OCI-LY1 (cell line): Measurements from ENCODE around the gene GALNTL6.
A peak's percentile ranks its signal among the peaks of the same experiment; 100 is the strongest.

Source experiments
- H2AFZ ChIP-seq: fragments of 200-600 bp; sonication (generic), shearing (Covaris generic); 2 replicates; pipeline ENCODE4 v1.6.0; 2014; ENCODE audit warnings: antibody characterized with exemption, mild to moderate bottlenecking, low read length
- H3F3A ChIP-seq: fragments of 200-600 bp; sonication (generic), shearing (Covaris generic); 2 replicates; pipeline ENCODE4 v1.6.0; 2014; ENCODE audit warnings: mild to moderate bottlenecking, antibody characterized with exemption, low read length, moderate library complexity; ENCODE audit not compliant: insufficient read depth
- H3K27ac ChIP-seq: fragments of 200-600 bp; sonication (generic); 2 replicates; pipeline ENCODE4 v1.5.1; 2014; ENCODE audit warnings: low read length, mixed run types, mild to moderate bottlenecking, low read depth; ENCODE audit not compliant: poor library complexity, severe bottlenecking
- H3K27me3 ChIP-seq: fragments of 200-600 bp; sonication (generic); 2 replicates; pipeline ENCODE4 v1.6.0; 2014; ENCODE audit warnings: antibody characterized with exemption, mild to moderate bottlenecking, low read length, moderate library complexity; ENCODE audit not compliant: insufficient read depth
- H3K36me3 ChIP-seq: fragments of 200-600 bp; sonication (generic); 2 replicates; pipeline ENCODE4 v1.6.1; 2014; ENCODE audit warnings: mild to moderate bottlenecking, antibody characterized with exemption, low read length, moderate library complexity, mixed read lengths; ENCODE audit not compliant: insufficient read depth
- H3K4me1 ChIP-seq: fragments of 200-600 bp; sonication (generic); 2 replicates; pipeline ENCODE4 v1.5.1; 2014; ENCODE audit warnings: mild to moderate bottlenecking, low read length, moderate library complexity; ENCODE audit not compliant: insufficient read depth, severe bottlenecking
- H3K4me2 ChIP-seq: fragments of 200-600 bp; sonication (generic), shearing (Covaris generic); 2 replicates; pipeline ENCODE4 v1.6.1; 2014; ENCODE audit warnings: low read length
- H3K4me3 ChIP-seq: fragments of 200-600 bp; sonication (generic); 2 replicates; pipeline ENCODE4 v1.5.1; 2014; ENCODE audit warnings: low read length, low read depth, mild to moderate bottlenecking, mixed read lengths; ENCODE audit not compliant: poor library complexity, severe bottlenecking
- H3K79me2 ChIP-seq: fragments of 200-600 bp; shearing (Covaris generic); 2 replicates; pipeline ENCODE4 v1.6.1; 2016; ENCODE audit warnings: mixed run types, low read length, mixed read lengths; ENCODE audit not compliant: insufficient read depth
- H3K9ac ChIP-seq: fragments of 200-600 bp; sonication (generic), shearing (Covaris generic); 2 replicates; pipeline ENCODE4 v1.6.1; 2014; ENCODE audit warnings: mild to moderate bottlenecking, low read length, mixed read lengths
- H3K9me2 ChIP-seq: fragments of 200-600 bp; sonication (generic), shearing (Covaris generic); 2 replicates; pipeline ENCODE4 v1.6.1; 2014; ENCODE audit warnings: low read depth, mild to moderate bottlenecking, low read length, mixed read lengths
- H3K9me3 ChIP-seq: fragments of 200-600 bp; shearing (Covaris generic); 2 replicates; pipeline ENCODE4 v1.6.1; 2014; ENCODE audit warnings: low read length, mixed read lengths
- H4K20me1 ChIP-seq: fragments of 200-600 bp; sonication (generic), shearing (Covaris generic); 2 replicates; pipeline ENCODE4 v1.6.0; 2016; ENCODE audit warnings: mild to moderate bottlenecking, low read length; ENCODE audit not compliant: insufficient read depth
- EZH2 ChIP-seq: fragments of 200-600 bp; sonication (generic), shearing (Covaris generic); IDR thresholded peaks from 2 replicates; pipeline ENCODE4 v1.8.0; 2017; ENCODE audit warnings: borderline replicate concordance, mixed run types, mild to moderate bottlenecking, antibody characterized with exemption, low read length, moderate library complexity, mixed read lengths
- TF ChIP-seq, protein P1 (sequence below): fragments of 200-600 bp; sonication (generic), shearing (Covaris generic); IDR thresholded peaks from 2 replicates; pipeline ENCODE4 v1.5.1; 2017; ENCODE audit warnings: mild to moderate bottlenecking, antibody characterized with exemption, low read length, moderate library complexity, mixed read lengths

The GALNTL6 gene

DNA sequence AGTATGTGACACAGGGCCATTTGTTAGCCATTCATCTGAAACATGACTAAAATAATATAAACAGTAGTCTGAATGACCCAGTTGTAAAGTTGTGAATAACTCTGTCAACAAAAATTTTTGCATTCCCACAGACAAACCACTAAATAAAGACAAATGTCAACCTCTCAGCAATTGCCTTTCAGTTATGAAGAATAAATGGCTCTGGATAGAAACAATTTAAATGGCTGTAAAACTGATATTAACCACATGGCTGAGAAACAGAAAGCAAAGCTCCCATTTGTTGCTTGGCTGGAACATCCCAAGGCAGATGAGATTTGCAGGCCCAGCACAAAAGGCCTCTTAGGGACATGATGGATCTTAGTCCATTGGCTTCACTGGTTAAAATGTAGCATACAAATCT, 296.3 kb downstream of the GALNTL6 start:
- H3K27me3 ChIP-seq, result no peaks in the 10 kb centered on the region
- H3K79me2 ChIP-seq, result no peaks in the 10 kb centered on the region
- TF ChIP-seq, protein P1, sequence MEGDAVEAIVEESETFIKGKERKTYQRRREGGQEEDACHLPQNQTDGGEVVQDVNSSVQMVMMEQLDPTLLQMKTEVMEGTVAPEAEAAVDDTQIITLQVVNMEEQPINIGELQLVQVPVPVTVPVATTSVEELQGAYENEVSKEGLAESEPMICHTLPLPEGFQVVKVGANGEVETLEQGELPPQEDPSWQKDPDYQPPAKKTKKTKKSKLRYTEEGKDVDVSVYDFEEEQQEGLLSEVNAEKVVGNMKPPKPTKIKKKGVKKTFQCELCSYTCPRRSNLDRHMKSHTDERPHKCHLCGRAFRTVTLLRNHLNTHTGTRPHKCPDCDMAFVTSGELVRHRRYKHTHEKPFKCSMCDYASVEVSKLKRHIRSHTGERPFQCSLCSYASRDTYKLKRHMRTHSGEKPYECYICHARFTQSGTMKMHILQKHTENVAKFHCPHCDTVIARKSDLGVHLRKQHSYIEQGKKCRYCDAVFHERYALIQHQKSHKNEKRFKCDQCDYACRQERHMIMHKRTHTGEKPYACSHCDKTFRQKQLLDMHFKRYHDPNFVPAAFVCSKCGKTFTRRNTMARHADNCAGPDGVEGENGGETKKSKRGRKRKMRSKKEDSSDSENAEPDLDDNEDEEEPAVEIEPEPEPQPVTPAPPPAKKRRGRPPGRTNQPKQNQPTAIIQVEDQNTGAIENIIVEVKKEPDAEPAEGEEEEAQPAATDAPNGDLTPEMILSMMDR, result no peak
- no peaks in the 10 kb centered on the region for H3K36me3 ChIP-seq
- no peak overlapping the region for H3K9ac ChIP-seq
- no peaks in the 10 kb centered on the region for H3K9me3 ChIP-seq
- H3K27ac ChIP-seq, result no peak overlapping the region
- no peak overlapping the region for H3K4me2 ChIP-seq
- no peak overlapping the region for H2AFZ ChIP-seq
- H3K9me2 ChIP-seq, result no peaks in the 10 kb centered on the region
- no peaks in the 10 kb centered on the region for H4K20me1 ChIP-seq
- H3F3A ChIP-seq, result no peaks in the 10 kb centered on the region
- no peak overlapping the region for H3K4me3 ChIP-seq
- H3K4me1 ChIP-seq, result no peaks in the 10 kb centered on the region

DNA sequence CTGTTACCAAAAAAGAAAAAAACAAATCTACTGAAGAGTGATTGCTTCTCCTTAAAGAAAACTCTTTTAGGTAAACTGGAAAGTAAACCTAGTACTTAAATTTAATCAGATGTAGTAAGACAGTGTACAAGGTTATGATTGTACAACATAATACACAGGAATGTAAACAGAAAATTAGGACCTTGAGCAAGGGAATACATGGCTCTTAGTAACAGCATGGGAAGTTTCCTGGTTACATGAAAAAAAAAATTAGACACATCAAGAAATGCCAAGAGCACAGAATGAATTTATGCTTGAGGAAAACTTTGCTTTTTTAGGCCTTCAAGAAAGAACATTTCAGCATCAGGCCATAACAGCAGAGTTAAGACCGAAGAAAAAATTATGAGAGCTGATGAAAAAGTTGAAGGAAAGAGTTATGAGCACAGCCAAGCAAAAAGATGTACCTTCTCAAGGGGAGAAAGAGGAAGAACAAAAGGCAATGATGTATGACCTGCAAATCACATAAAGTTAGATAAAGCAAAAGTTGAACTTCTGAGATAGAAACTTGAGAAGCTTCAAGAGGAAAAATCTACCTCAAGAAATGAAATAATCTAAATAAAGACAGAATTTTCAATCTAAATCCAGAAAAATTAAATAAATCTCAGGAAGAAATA, 311.6 kb downstream of the GALNTL6 start:
- Histone ChIP-seq H3K36me3 (no peaks in the 10 kb centered on the region), H3K27me3 (no peaks in the 10 kb centered on the region), H3K4me1 (peaks cover 49% of the 10 kb centered on the region), H3K9me3 (no peaks in the 10 kb centered on the region), H3K4me2 (peak overlapping the region; percentile 40), H3K27ac (peak overlapping the region; percentile 89), H3F3A (no peaks in the 10 kb centered on the region), H4K20me1 (no peaks in the 10 kb centered on the region), H3K9me2 (no peaks in the 10 kb centered on the region), H3K4me3 (no peak overlapping the region), H3K79me2 (no peaks in the 10 kb centered on the region), H2AFZ (no peak overlapping the region), H3K9ac (peak overlapping the region; percentile 43; the same call in 1 of the 2 replicates)
- TF ChIP-seq, protein P1, result no peak
- no peak for TF ChIP-seq EZH2

DNA sequence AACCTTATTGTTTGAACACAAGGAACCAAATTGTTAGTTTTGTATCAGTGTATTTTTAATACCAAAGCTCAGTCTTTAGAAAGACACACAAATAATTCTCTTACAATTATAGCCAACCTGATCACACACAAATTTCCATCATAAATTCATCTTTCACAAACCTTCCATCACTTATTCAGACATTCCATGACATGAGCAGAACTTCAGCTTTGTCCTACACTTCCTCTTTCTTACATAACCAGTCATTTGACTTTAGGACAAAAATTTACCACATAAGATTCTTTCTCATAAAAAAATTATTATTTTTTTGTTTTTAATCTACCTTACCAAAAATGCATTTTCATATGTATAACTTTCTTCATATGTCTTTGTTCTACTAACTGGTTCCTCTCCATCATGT, 312.2 kb downstream of the GALNTL6 start:
- peak overlapping the region; percentile 40 for H3K4me2 ChIP-seq

More for the DNA sequence above, 312.2 kb downstream of the GALNTL6 start:
- Histone ChIP-seq H3K79me2 (no peaks in the 10 kb centered on the region), H3K4me3 (no peak overlapping the region), H3K9me3 (no peaks in the 10 kb centered on the region), H3K9ac (no peak overlapping the region; the same call in 1 of the 2 replicates), H3K27me3 (no peaks in the 10 kb centered on the region), H3K27ac (peak overlapping the region; percentile 89), H4K20me1 (no peaks in the 10 kb centered on the region), H3K4me1 (peaks cover 49% of the 10 kb centered on the region), H3F3A (no peaks in the 10 kb centered on the region), H3K36me3 (no peaks in the 10 kb centered on the region), H2AFZ (no peak overlapping the region), H3K9me2 (no peaks in the 10 kb centered on the region)
- TF ChIP-seq, protein P1, result no peak
- TF ChIP-seq EZH2, result no peak
